Right lobe of liver (tissue), 6 donors: Measurements from ENCODE around the gene ZNF525. TPM values are rescaled to one million over a fixed set of nuclear protein-coding genes. Genes with fewer than 3 reads are reported as not detected.

Experiments
- ATAC-seq, 4 donors: fragments of 200-7000 bp; cut with Tn5 transposase; one replicate each; pipeline ENCODE4 v1.9.1; 2020; ENCODE audit warnings: mild to moderate bottlenecking in 4 of 4, moderate library complexity in 4 of 4
- DNase-seq, 3 donors: peaks; one replicate each; pipeline ENCODE4 v3.0.0-alpha.2; 2020
- H3K27ac ChIP-seq, 3 donors: fragments of 200-600 bp; one replicate each; pipeline ENCODE4 v1.8.0; 2022
- H3K27me3 ChIP-seq, 2 donors: fragments of 200-600 bp; one replicate each; pipeline ENCODE4 v1.8.0; 2022
- H3K36me3 ChIP-seq, 4 donors: fragments of 200-600 bp; sonication (generic) in 1 of 4; one replicate each; pipeline versions ENCODE4 v1.5.1 to v1.8.0; 2017 to 2022; ENCODE audit warnings: control low read depth in 1 of 4
- H3K4me1 ChIP-seq, 4 donors: fragments of 200-600 bp; sonication (generic) in 1 of 4; one replicate each; pipeline versions ENCODE4 v1.5.1 to v1.8.0; 2017 to 2022; ENCODE audit warnings: control low read depth in 1 of 4
- H3K4me3 ChIP-seq, 3 donors: fragments of 200-600 bp; one replicate each; pipeline ENCODE4 v1.8.0; 2022
- H3K9me3 ChIP-seq, 4 donors: fragments of 200-600 bp; sonication (generic) in 1 of 4; one replicate each; pipeline versions ENCODE4 v1.5.1 to v1.8.0; 2017 to 2022; ENCODE audit warnings: control low read depth in 1 of 4
- CTCF ChIP-seq, 4 donors: fragments of 200-600 bp in 3 of 4; fragments of 450-650 bp in 1 of 4; IDR thresholded peaks; one replicate each; pipeline versions ENCODE4 v1.5.1 to v1.8.0; 2016 to 2022; ENCODE audit warnings: antibody characterized with exemption in 4 of 4, mild to moderate bottlenecking in 2 of 4
- POLR2A ChIP-seq: fragments of 450-650 bp; IDR thresholded peaks from one replicate; pipeline ENCODE4 v1.6.1; 2017; ENCODE audit warnings: antibody characterized with exemption, mild to moderate bottlenecking
- WGBS: methylation state at CpG from one replicate; pipeline ENCODE4 v1.1.6; 2018; ENCODE audit warnings: low coverage, low lambda C conversion rate; ENCODE audit not compliant: insufficient coverage; ENCODE audit errors: missing lambda C conversion rate; 5-methylcytosine and 5-hydroxymethylcytosine counted together
- intact Hi-C, 2 donors: fragments of 100-400 bp; cut with DNase I; formaldehyde crosslinking; loops; one replicate each; pipeline versions ENCODE4 v1.11.2 to v1.14.1; 2022
- total RNA-seq, 6 experiments: library from RNA; depleted of rRNA in 2 of 6; stranded (reverse); fragments of >200 nt in 2 of 6; fragmentation: NEBNext Ultra II Directional in 3 of 6; extraction: Animal tissue kit (Norgen Biotek cat#: 25700) in 3 of 6; gene quantifications; one replicate each; pipeline versions ENCODE4 v1.1.0 to v1.2.4, GENCODE V29; 2016 to 2023
- donor health status: DM: no; HTN: yes; CAD: no.
- donor health status: DM: no; HTN: no; CAD: no.
- donor health status: DM: no; HTN: no; CAD: no.
- donor health status: DM: no; HTN: yes; CAD: no.
- donor health status: DM: no; HTN: yes; CAD: no.

The ZNF525 gene
- total RNA-seq, 6 experiments from 2014 or later, result 1.7 to 3.7 (median 2.2) TPM

GRCh38 chr19:53365899-53366493 is 491 bp downstream of the ZNF525 start:
- peak in 1 of 3 donors; percentile 25 for DNase-seq
- Histone ChIP-seq H3K36me3 (no peaks in the 10 kb centered on the region), H3K4me3 (peak overlapping the region; percentile 32 to 70 (median 58)), H3K4me1 (peaks cover 0 to 3% (median 0%) of the 10 kb centered on the region in 4 donors), H3K9me3 (no peaks in the 10 kb centered on the region), H3K27me3 (no peaks in the 10 kb centered on the region), H3K27ac (no peak overlapping the region)
- peak; percentile 30 to 65 (median 47) for ATAC-seq
- TF ChIP-seq POLR2A (no peak), CTCF (IDR thresholded peaks at IDR 0.05) (no peak)
- under 1% methylated on average over 24 of the region's 32 CpGs for WGBS
- intact Hi-C loops, result no loop called here

- TF ChIP-seq CTCF (IDR thresholded peaks at IDR 0.05) (no peak), POLR2A (no peak)
- H3K9me3 ChIP-seq, result peaks cover 0 to 3% (median 0%) of the 10 kb centered on the region in 4 donors
- H3K4me1 ChIP-seq, result no peaks in the 10 kb centered on the region
- H3K27me3 ChIP-seq, result no peaks in the 10 kb centered on the region
- H3K27ac ChIP-seq, result no peak overlapping the region
- H3K36me3 ChIP-seq, result peaks cover 0 to 3% (median 0%) of the 10 kb centered on the region in 4 donors
- no peak overlapping the region for H3K4me3 ChIP-seq
- intact Hi-C loops, result no loop called here
- no peak for DNase-seq
- no peak for ATAC-seq
- 85% methylated on average over 4 of the region's 4 CpGs for WGBS
These were observed 6.7 kb downstream of the ZNF525 start for GRCh38 chr19:53372196-53372595.

DNA sequence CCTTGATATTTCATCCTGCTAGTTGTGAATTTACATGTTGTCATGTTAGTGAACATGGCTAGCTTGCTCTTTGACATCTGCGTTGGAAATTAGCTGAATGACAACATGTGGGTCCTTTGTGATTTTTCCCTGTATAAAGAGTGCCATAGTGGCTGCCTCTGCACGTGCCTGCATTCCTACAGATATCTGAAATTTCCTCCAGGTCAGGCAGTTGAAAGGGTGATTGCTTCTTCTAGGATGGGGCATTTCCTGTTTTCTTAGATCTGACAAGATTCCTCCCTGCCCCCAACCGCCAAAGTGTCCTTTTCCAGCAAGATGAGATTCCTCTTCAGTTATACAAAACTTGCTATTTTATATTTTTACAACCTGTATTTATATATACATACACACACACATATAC is 8.8 kb downstream of the ZNF525 start:
- H3K36me3 ChIP-seq, result peaks cover 0 to 3% (median 0%) of the 10 kb centered on the region in 4 donors
- 69% methylated on average over 3 of the region's 3 CpGs for WGBS
- intact Hi-C loops, result no loop called here

GRCh38 chr19:53374743-53375142 is 9.2 kb downstream of the ZNF525 start:
- peaks cover 0 to 3% (median 0%) of the 10 kb centered on the region in 4 donors for H3K9me3 ChIP-seq
- no peak overlapping the region for H3K4me3 ChIP-seq
- no peak for DNase-seq
- H3K27ac ChIP-seq, result no peak overlapping the region
- intact Hi-C loops, result no loop called here
- ATAC-seq, result no peak
- TF ChIP-seq CTCF (IDR thresholded peaks at IDR 0.05), result no peak
- TF ChIP-seq POLR2A, result no peak
- H3K27me3 ChIP-seq, result no peaks in the 10 kb centered on the region
- peaks cover 0 to 6% (median 0%) of the 10 kb centered on the region in 4 donors for H3K36me3 ChIP-seq
- no peaks in the 10 kb centered on the region for H3K4me1 ChIP-seq
- whole genome bisulfite sequencing, result 100% methylated on average over 1 of the region's 1 CpG

More for the DNA sequence above, 8.8 kb downstream of the ZNF525 start:
- no peak for DNase-seq
- no peak for ATAC-seq
- no peak overlapping the region for H3K4me3 ChIP-seq
- no peaks in the 10 kb centered on the region for H3K4me1 ChIP-seq
- H3K27ac ChIP-seq, result no peak overlapping the region
- peaks cover 0 to 3% (median 0%) of the 10 kb centered on the region in 4 donors for H3K9me3 ChIP-seq
- TF ChIP-seq CTCF (IDR thresholded peaks at IDR 0.05) (no peak), POLR2A (no peak)
- no peaks in the 10 kb centered on the region for H3K27me3 ChIP-seq
